Activated B cell treated with CpG ODN at 0.5 μM for 24 hours (primary cell): ENCODE results near the gene SNX17. TPM values are rescaled to one million over a fixed set of nuclear protein-coding genes. Genes with fewer than 3 reads are reported as not detected.

Experiments
- ATAC-seq: fragments of 200-7000 bp; cut with Tn5 transposase; one replicate; pipeline ENCODE4 v1.10.0; 2021; ENCODE audit warnings: low read depth, mild to moderate bottlenecking, moderate library complexity
- CTCF ChIA-PET: fragments of 350-600 bp; sonication (Branson Sonifier 250); formaldehyde crosslinking; loops from one replicate; lab custom pipeline; 2021; ENCODE audit warnings: antibody characterized with exemption; lab: Charles Lee
- POLR2A ChIA-PET: fragments of 350-600 bp; sonication (Branson Sonifier 250); formaldehyde crosslinking; loops from one replicate; lab custom pipeline; 2021; ENCODE audit warnings: antibody characterized with exemption; lab: Charles Lee
- DNase-seq: peaks from one replicate; pipeline ENCODE4 v3.0.0; 2022
- H3K27ac Mint-ChIP-seq: one replicate; pipeline ENCODE4 v1.8.0; 2020; ENCODE audit warnings: mixed read lengths
- H3K27me3 Mint-ChIP-seq: one replicate; pipeline ENCODE4 v1.8.0; 2021; ENCODE audit warnings: mixed read lengths
- H3K36me3 Mint-ChIP-seq: one replicate; pipeline ENCODE4 v1.8.0; 2021; ENCODE audit warnings: low read depth, mixed read lengths
- H3K4me1 Mint-ChIP-seq: one replicate; pipeline ENCODE4 v1.8.0; 2021; ENCODE audit warnings: mixed read lengths
- H3K4me3 Mint-ChIP-seq: one replicate; pipeline ENCODE4 v1.8.0; 2020; ENCODE audit warnings: mild to moderate bottlenecking, mixed read lengths
- H3K9me3 Mint-ChIP-seq: one replicate; pipeline ENCODE4 v1.8.0; 2020; ENCODE audit warnings: mixed read lengths
- CTCF ChIP-seq: fragments of 200-600 bp; IDR thresholded peaks from one replicate; pipeline ENCODE4 v1.8.0; 2022; ENCODE audit warnings: antibody characterized with exemption, mild to moderate bottlenecking
- intact Hi-C: fragments of 100-400 bp; cut with micrococcal nuclease; formaldehyde crosslinking; loops from one replicate; pipeline ENCODE4 v1.15.1; 2024
- total RNA-seq: library from RNA; stranded (reverse); gene quantifications from 2 replicates; pipeline ENCODE4 v1.2.3, GENCODE V29; 2022

The SNX17 gene
- total RNA-seq, 1 donor from 2014 or later: 128 TPM

GRCh38 chr2:27375513-27376099 lies 5.2 kb downstream of the SNX17 start:
- H3K9me3 Mint-ChIP-seq: no peaks in the 10 kb centered on the region
- intact Hi-C loops: no loop called here
- no peak for TF ChIP-seq CTCF
- peaks cover 34% of the 10 kb centered on the region for H3K4me1 Mint-ChIP-seq
- ATAC-seq (no peak), DNase-seq (no peak)
- no peak overlapping the region for H3K4me3 Mint-ChIP-seq
- ChIA-PET CTCF (no interaction called here), POLR2A (no interaction called here)
- peaks cover 79% of the 10 kb centered on the region for H3K36me3 Mint-ChIP-seq
- H3K27ac Mint-ChIP-seq: no peak overlapping the region
- no peaks in the 10 kb centered on the region for H3K27me3 Mint-ChIP-seq

- Mint-ChIP-seq H3K4me1 (peaks cover 38% of the 10 kb centered on the region), H3K27ac (no peak overlapping the region), H3K27me3 (no peaks in the 10 kb centered on the region), H3K36me3 (peaks cover 81% of the 10 kb centered on the region), H3K9me3 (no peaks in the 10 kb centered on the region), H3K4me3 (no peak overlapping the region)
- DNase-seq (no peak), ATAC-seq (no peak)
- intact Hi-C loops: no loop called here
- TF ChIP-seq CTCF: no peak
- ChIA-PET POLR2A (interaction anchor here (1.1 kb wide), 1 partner anchor 206 kb away, joined by 4 read pairs; the partner anchor contains the start of gene ZNF512), CTCF (no interaction called here)
Measured at GRCh38 chr2:27376151-27376865, 5.9 kb downstream of the SNX17 start.

GRCh38 chr2:27376866-27377617 lies 6.6 kb downstream of the SNX17 start:
- Mint-ChIP-seq H3K4me1 (peaks cover 35% of the 10 kb centered on the region), H3K27me3 (no peaks in the 10 kb centered on the region), H3K36me3 (peaks cover 85% of the 10 kb centered on the region), H3K27ac (no peak overlapping the region), H3K4me3 (no peak overlapping the region), H3K9me3 (no peaks in the 10 kb centered on the region)
- ATAC-seq: no peak
- POLR2A ChIA-PET: interaction anchor here (1.1 to 1.2 kb wide), 2 partner anchors 20 to 206 kb away, joined by 3 to 4 read pairs; partner anchors contain the start of genes GTF3C2 and ZNF512
- intact Hi-C loops: no loop called here
- CTCF ChIA-PET: no interaction called here
- no peak for DNase-seq
- no peak for TF ChIP-seq CTCF

- no peaks in the 10 kb centered on the region for H3K9me3 Mint-ChIP-seq
- CTCF ChIA-PET: no interaction called here
Measured at GRCh38 chr2:27377618-27378095, 7.2 kb downstream of the SNX17 start.

More at GRCh38 chr2:27377618-27378095, 7.2 kb downstream of the SNX17 start:
- DNase-seq (no peak), ATAC-seq (no peak)
- intact Hi-C loops: no loop called here
- POLR2A ChIA-PET: interaction anchor here (1.2 kb wide), 1 partner anchor 21 kb away, joined by 3 read pairs; the partner anchor contains the start of gene GTF3C2
- no peak overlapping the region for H3K4me3 Mint-ChIP-seq
- peaks cover 84% of the 10 kb centered on the region for H3K36me3 Mint-ChIP-seq
- no peak overlapping the region for H3K27ac Mint-ChIP-seq
- no peaks in the 10 kb centered on the region for H3K27me3 Mint-ChIP-seq
- no peak for TF ChIP-seq CTCF
- H3K4me1 Mint-ChIP-seq: peaks cover 30% of the 10 kb centered on the region
